ENCODE data around the gene FIGN.

Gene FIGN

DNA sequence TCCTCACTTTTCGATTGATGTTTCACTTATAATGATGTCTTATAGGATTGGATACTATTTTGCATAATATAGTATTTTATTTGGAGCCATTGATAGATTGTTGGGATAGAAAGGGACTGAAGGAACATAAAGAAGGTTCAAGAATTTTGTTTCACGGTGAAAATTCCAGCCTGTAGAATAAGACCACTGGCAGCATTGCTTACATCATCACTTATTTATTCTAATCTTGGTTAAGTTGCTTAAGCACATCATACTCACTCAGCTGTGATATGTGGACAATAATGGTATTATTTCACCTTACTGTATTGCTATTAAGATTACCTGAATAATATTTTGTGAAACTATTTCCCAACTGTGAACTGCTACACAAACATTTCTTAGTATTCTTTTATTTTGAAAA is 118.3 kb downstream of the FIGN start:
- DNase-seq (ENCODE audit: low read depth in 1 of 2, low spot score in 1 of 2) = no peak

DNA sequence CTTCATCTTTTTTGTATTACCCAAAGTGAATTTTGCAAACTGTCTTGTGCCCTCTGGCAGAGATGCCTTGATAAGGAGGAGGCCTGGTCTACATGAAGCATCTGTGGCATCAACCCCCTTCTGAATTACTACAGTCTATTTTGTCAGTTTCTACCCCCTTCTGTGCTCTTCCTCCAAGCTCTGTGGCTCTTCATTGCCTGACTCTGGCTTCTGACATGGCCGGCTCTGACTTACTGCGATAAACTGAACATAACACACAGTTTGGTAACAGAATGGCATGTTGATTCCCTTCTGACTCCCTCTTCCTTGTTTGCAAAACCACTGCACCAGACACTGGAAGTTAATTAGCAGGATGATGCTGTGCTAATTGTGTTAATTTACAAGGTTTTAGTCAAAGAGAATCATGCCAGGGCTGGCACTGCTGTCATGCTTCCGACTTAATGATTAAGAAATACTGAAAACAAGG is 122.5 kb downstream of the FIGN start:
- DNase-seq (ENCODE audit: low read depth in 1 of 2, low spot score in 1 of 2) = no peak

DNA sequence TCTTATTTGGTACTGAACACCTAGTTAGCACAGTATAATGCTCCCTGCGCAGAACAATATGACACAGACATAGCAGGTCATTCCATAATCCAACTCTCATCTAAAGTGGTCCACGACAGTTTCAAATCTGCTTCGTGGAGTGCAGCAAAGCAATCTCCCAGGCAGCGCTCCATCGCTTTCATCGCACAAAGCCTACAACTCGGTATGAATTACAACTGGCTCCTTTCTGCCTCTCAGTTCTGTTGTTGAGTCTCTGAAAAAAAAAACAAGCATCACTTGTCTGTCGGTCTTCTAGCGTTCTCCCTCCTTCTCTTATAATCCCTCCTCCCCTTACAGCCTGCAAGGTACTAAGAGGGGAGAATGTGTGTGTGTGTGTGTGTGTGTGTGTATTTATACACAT is 123.5 kb downstream of the FIGN start:
- no peak for DNase-seq (ENCODE audit: low read depth in 1 of 2, low spot score in 1 of 2)

DNA sequence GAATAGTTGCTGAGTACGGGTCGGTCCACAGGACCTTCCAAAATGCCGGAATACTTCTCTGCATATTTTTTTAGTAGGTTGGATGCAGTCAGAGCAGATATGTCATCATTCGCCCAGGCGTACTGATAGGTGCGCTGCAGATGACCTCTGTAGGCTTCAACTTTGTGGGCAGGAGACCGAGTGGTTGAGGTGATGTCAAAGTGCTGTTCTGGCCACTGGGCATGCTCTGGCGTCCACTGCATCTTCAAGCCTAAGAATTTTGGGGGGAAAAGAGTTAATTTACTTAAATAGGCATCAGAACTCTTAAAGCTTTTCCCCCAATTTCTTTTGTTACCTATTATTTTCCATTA is 124.3 kb downstream of the FIGN start:
- DNase-seq (ENCODE audit: low read depth in 1 of 2, low spot score in 1 of 2) = no peak

DNA sequence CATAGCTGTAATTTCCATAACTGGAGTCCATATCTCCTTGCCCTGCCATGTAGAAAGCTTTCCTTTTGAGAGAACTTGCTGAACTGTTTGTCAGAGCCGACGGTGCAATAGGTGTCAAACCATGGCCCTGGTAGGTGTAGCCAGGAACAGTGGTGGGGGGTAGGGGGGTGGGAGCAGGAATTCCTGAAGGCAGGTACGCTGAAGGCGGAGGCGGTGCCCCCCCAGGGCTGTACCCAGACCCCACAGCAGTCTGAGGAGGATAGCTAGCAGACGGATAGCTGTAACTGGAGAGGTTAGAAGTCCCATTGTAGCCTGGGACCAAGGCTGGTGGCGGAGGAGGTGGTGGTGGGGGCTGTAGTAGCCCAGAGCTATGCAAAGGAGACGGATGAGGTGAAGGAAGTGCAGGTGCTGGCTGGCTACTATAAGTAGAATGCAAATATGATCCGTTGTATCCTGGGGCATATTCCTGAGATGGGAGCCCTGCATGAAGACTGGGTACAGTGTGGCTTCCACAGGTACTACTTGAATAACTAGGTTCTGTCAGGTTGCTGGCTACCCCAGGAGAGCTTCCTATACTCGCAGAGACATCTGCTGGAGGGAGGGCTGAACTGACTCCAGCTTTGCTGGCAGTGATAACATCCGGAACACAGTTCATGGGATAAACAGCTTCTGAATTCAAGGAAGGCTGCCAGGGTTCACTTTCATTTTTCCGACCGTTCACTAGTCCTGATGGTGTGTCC is 124.8 kb downstream of the FIGN start:
- DNase-seq (ENCODE audit: low read depth in 1 of 2, low spot score in 1 of 2) = no peak

DNA sequence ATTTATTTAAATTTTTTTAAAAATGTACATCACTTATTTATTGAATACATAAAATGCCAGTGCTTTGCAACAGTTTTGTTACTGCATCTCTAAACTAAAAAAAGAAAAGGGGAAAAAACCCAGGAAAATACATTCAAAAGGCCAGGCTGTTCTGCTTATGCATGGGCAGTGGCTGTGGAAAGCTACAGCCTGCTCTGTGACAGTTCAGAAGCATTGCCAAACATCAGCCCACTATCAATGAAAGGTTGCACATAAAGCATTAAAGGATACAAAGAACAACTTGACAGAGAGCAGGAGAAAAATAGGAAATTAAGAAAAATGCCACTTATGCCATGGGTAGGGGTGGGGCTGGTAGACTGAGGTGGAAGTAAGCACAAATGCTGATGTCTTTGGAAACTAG is 128.2 kb downstream of the FIGN start:
- DNase-seq (ENCODE audit: low read depth in 1 of 2, low spot score in 1 of 2) = no peak

DNA sequence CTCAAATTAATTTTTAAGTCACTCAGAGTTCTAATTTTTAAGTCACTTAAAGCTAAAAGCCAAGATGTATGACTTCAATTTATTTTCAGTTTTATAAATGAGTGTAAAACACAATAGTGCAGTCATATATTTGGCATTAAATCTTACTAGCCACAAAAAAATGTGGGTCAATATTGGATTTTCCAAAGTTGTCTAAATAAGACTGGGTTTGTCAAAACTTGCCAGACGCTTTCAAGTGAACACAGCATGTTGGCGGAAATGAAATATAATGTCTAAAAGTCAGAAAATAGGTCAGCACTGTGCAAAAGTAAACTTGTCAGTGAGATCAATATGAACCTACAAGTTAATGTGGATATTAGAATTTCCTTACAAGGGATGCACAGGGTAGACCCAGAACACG is 128.9 kb downstream of the FIGN start:
- no peak for DNase-seq (ENCODE audit: low read depth in 1 of 2, low spot score in 1 of 2)

DNA sequence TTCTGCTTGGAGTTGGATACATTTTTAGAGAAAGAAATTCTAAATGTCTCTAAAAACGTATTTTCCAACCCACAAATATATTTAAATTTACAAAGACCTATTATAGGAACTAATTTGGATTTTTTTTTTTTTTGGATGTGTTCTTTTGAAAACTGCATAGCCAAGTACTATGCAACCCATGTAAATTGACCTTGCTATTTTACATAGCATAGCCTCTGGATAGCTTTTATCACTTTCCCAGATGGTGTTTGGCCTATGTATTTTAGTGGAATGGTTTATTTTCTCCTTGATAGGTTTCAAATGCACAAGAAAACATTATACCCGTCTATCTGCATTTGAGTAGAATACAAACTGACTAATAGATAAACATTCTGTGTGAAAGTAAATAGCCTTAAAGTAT is 130.0 kb downstream of the FIGN start:
- no peak for DNase-seq (ENCODE audit: low read depth in 1 of 2, low spot score in 1 of 2)

DNA sequence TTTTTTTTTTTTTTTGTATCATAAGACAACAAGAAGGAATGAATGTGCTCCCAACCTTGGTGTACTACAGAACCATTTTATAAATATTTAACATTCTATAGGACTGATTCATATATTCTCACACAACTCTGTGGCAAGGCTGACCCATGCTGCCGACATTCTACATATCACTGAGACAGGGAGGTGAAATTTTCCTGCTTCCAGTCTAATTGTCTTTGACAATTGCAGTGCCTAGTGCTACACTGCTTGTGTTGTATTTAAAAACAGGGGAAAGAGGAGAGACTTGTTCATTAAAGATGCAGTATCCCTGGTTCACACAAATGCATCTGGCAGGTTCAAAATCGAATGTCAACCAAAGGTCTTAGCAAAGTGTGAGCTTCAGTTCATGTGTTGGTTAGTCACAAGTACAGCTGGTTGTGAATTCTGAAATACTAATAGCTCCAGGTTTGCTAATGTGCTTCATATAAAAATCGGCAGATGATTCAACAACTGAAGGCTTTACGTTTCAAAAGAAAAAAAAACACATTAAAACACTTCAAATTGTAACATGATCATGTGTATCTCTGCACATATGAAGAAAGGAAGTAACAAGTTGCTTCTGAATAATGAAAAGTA is 130.8 kb downstream of the FIGN start:
- DNase-seq (ENCODE audit: low read depth in 1 of 2, low spot score in 1 of 2) = no peak

DNA sequence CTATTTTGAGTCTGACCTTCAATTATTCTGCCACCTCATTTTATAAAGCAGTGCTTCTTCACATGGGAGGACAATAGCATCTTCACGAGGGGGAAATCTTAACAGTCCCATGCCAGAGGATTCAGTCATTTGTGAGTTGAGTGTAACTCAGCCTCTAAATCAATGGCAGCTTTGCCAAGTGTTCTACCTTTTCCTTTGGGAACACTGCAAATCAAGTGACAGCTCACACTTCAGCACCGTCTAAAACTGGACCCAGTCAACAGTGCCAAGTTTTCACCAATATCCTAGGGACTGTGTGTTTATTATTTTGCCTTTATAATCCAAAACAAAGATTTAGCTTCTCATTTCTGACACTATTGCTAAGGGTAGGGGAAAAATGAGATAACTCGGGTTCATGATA is 133.6 kb downstream of the FIGN start:
- DNase-seq (ENCODE audit: low read depth in 1 of 2, low spot score in 1 of 2) = no peak

DNA sequence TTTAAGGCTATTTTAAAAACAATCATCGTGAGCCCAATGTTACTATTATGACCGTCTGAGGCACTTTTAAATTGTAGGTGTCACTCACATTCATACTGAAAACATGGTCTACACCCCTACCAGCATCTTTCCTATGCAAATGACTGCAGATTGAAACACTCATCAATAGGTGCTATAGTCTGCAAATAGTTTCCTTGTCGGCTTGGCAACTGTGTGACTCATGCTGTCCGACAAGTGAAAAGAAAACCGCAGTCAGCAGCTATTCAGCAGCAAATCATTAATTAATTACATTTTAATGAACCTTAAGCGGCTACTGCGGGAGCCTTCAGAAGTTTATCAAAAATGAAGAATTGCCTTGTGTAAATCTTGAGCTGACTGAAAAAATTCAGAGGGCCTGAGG is 134.4 kb downstream of the FIGN start:
- no peak for DNase-seq (ENCODE audit: low read depth in 1 of 2, low spot score in 1 of 2)

DNA sequence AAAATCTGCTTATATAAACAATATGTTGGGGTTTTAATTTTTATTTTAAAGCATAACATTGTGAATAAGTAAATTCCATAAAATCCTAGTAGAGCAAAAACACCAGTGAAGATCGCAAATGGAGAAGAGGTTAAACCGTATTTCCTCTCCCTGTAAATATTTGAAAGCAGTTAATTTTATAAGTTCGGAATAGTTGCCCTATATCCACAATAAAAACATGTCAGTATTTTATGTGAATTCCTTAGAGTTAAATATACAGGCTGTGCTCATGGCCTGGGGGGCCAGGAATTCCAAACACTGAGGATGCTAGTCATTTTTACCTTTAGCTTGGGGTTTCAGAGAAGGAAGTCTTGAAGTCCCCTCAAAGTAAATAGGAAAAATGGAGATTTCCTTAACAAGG is 135.0 kb downstream of the FIGN start:
- DNase-seq (ENCODE audit: low read depth in 1 of 2, low spot score in 1 of 2) = no peak

DNA sequence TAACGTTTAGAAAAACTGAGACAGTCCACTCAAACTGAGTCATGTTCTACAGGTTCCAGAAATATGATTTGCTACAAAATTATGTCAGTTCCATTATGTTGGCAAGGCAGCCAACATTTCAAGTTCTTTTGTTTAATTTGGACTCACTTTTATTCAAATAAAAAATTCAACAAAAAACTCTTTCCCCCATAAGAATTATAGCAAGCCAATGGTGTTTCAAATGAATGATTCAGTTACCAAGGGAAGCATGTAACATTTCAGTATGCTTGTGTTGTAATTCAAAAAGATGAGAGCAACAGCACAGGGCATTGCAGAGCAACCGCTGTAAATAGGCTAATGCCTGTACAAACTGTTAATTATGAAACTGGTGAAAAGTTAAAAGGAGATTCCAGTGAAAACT is 140.8 kb downstream of the FIGN start:
- no peak for DNase-seq (ENCODE audit: low read depth in 1 of 2, low spot score in 1 of 2)

DNA sequence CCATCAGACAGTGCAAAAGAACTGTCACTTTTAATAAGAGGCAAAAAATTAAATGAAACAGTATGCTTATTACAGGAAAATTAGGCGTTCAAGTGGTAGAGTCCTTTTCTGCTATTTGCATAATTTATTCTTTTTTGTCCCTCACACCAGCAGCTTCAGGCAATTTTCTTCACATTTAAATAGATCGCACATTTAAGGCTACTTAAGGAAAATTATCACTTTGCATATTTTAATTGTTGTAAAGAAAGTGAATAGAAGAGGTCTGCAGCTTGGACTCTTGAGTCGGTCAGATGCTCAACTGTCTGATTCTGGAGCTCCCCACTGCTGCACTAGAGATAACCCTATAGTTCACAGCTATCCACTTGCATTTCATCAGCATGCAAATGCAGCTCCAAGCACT is 141.3 kb downstream of the FIGN start:
- no peak for DNase-seq (ENCODE audit: low read depth in 1 of 2, low spot score in 1 of 2)

DNA sequence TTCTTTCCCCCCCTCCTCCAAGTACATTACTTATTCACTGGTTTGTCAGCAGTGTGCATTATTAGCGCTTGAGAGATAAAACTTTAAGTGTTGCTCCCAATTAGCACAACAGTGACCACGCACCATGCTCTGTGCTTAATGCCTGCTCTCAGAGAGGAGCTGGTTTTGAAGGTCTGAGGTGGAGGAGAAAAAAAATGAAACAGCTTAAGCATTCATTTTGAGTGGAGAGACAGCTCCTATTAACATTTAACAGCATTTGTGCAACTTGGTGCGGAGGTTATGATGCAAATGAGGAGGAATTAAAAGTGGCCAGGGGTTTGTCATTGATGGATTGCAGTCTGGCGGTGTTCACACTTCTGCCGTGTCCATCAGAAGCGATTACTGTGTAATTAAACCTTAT is 141.8 kb downstream of the FIGN start:
- DNase-seq (ENCODE audit: low read depth in 1 of 2, low spot score in 1 of 2) = no peak

DNA sequence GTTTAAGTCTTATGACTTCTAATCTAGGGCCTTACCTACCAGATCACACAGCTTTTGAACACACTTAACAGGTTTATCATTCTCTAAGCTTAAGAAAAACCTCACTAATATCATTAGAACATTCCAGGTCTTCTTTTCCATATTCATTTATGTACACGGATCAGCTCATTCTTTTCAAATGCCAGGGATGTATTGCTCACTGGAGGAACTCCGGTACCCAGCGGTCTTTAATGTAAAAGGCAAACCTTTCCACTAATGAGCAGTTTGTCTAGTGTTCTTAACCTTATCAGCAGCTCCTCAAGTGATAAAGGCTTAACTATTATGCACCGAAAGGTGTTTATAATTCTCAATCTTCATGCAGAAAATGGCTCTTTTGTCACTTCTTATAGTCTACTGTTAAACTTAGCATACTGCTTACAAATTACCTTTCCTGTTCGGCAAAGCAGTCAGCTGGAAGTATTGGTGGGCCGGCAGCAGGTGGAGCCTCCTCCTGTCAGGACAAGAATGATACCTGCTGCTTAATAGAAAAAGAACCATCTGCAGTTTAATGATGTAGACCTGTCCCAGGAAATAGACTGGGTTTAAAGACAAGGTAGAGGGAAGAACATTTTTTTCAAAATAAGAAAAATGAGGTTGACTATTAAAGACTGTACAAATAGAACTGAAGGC is 142.7 kb downstream of the FIGN start:
- no peak for DNase-seq (ENCODE audit: low read depth in 1 of 2, low spot score in 1 of 2)

DNA sequence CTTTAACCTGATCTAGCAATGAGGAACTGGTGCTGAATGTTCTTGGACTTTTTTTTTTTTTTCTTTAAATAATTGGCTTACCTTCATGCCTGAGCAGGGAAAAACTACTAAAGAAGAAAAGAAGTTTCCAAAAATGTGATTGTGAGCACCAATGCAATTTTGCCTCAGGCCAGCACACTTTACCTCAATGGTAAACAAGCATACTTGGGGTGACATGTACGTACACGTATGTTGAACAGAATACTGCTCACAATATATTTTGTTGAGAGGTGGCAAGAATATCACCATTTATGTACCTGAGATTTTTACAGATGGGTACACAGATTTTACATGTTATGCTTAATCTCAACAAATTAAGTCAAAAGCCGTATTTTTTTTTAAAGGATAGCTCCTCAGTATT is 144.3 kb downstream of the FIGN start:
- no peak for DNase-seq (ENCODE audit: low read depth in 1 of 2, low spot score in 1 of 2)

DNA sequence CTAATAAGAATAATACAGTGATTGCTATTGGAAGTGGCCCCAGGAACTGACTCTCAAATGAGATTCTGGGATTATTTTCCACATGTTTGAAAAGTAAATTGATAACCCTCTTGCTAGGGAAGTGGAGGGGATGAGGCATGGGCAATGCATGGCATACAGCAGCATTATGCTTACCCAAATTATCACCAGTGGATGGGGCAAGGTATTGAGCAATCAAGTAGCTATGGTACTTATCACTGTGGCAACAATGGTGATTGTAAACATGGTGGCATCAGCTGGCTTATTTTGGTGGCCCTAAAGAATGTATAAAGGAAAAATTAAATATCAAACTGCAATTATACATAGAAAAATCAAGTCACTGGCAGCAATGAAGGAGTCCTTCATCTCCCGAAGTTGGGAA is 155.1 kb downstream of the FIGN start:
- DNase-seq (ENCODE audit: low read depth in 1 of 2, low spot score in 1 of 2) = no peak

DNA sequence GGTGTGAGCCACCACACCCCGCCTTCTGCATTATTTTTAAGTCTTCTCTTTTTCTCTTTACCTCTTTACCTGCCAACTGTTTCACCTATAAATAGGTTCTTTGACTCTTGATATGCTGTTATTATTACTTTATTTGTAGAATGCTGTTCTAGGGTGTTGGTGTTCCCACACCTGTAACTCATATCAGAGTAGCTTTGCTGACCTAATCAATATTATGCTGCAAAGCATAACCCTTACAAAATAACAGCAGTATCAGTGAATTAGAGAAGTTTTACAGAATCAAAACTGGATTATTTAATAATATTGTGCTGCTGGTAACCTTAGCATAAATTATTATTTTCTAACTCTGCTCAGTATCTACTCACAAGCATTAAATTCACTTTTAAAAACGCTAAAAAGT is 161.5 kb downstream of the FIGN start:
- DNase-seq (ENCODE audit: low read depth in 1 of 2, low spot score in 1 of 2) = no peak

DNA sequence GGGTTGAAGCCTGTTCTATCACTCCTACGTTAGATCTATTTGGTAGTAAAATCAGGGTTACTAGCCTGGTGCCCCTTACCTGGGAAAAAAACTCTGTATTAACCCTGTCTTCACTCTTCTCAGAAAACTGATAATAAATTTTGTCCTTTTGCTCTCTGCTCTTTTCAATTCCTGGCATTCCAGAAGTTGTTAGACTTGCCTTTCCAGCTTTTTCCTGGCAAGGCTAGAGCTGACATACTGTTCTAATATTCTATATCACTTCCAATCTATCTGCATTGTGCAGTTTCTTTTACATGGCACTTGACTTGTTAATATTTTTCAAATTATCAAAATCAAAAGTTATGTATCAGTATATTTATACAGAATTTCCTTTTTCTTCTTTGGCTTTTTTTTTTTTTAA is 162.2 kb downstream of the FIGN start:
- DNase-seq (ENCODE audit: low read depth in 1 of 2, low spot score in 1 of 2) = no peak

DNA sequence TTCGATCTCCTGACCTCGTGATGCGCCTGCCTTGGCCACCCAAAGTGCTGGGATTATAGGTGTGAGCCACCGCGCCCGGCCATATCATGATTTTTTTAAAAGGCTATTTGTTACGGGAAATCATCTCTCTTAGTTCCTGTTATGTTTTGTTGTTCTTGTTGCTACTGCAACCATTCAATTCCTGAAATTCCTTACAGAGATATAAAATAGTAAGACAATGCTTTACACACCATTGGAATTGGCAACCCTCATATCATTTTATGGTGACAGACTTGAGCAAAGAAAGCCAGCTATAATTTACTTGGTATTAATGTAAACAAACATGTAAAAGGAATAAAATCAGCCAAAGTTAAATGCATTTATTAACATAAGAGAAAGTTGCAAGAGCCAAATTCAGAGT is 163.0 kb downstream of the FIGN start:
- no peak for DNase-seq (ENCODE audit: low read depth in 1 of 2, low spot score in 1 of 2)

DNA sequence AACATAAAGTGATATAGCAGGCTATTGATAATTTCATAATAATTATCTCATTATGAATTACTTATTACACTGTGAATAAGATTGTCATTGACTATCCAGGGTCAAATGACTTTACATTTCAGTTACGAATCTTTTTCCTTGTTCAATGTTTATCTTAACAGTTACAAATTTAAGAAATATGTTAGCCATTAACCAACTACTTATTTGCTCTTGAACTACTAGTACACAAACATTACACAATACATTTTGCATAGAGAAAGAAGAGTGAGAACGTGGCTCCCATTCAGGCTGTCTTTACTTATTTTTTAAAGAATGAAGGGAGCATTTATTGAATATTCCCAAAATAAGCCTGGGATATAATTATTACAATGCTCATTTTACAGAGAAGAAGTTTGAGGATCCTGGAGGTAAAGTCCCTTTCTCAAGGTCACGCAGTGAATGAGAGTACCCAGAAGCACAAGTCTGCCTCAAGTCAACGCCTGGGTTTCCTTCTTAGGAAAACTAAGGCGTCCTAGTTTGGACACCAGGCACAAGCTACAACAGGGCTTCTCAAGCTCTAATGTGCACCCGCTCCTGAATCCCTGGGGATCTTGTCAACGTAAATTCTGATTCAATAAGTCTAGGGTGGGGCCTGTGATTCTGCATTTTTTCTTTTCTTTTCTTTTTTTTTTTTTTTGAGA is 164.2 kb downstream of the FIGN start:
- DNase-seq (ENCODE audit: low read depth in 1 of 2, low spot score in 1 of 2) = no peak

All from stimulated activated CD4-positive, alpha-beta T cell treated with anti-CD3 and anti-CD28 coated beads, Interleukin-15, amount 100 ng/mL, for 1 hour (primary cell).